Measurements from ENCODE around the gene TAF11L6. TPM values are rescaled to one million over a fixed set of nuclear protein-coding genes. Genes with fewer than 3 reads are reported as not detected.
"Not testable (repeated sequence)": the region's sequence is repeated elsewhere in the genome, so short reads cannot be mapped to it uniquely, and the experiment has no call there.

The TAF11L6 gene
- total RNA-seq (2014; rRNA removed; shearing (Covaris generic)) (not detected in 2 replicates), total RNA-seq (2022) (not detected in 2 replicates), Bru-seq, nascent RNA (not detected), BruChase-seq, experiment 1, labeled RNA remaining after a 6-hour chase (not detected), BruChase-seq, experiment 2, labeled RNA remaining after a 2-hour chase (not detected)
- long read RNA-seq, result 0 reads

GRCh38 chr5:17528369-17528768 lies at the start of gene TAF11L6:
TAF11L6 (plus strand) TSS chr5:17528669.
- H3K27ac ChIP-seq (ENCODE audit: low read depth, low read length, poor library complexity, severe bottlenecking); POLR2A ChIA-PET; H3K9me3 ChIP-seq (ENCODE audit: low read length); H4K20me1 ChIP-seq (ENCODE audit: insufficient read depth, low read length); H2AFZ ChIP-seq (ENCODE audit: low read length); H3K4me2 ChIP-seq (ENCODE audit: low read length); DNase-seq (ENCODE audit: low spot score); H3K9me2 ChIP-seq (ENCODE audit: insufficient read depth, low read length); H3K36me3 ChIP-seq (ENCODE audit: insufficient read depth, low read length); intact Hi-C loops (cut with micrococcal nuclease; ENCODE audit: unreplicated experiment); H3K4me3 ChIP-seq (ENCODE audit: low read depth, low read length, poor library complexity, severe bottlenecking); H3K4me1 ChIP-seq (ENCODE audit: insufficient read depth, low read length, poor library complexity, severe bottlenecking); H3K79me2 ChIP-seq (ENCODE audit: insufficient read depth, low read depth, low read length); BruUV-seq (replicated peaks); CTCF ChIA-PET (ENCODE audit: unreplicated experiment): not testable (repeated sequence)

GRCh38 chr5:17481378-17481777 lies 47.1 kb upstream of the TAF11L6 start:
- intact Hi-C loops (cut with micrococcal nuclease; ENCODE audit: unreplicated experiment), result no loop called here
- Histone ChIP-seq H3K27ac (ENCODE audit: low read depth, low read length, poor library complexity, severe bottlenecking) (no peak overlapping the region), H3K9me2 (ENCODE audit: insufficient read depth, low read length) (no peaks in the 10 kb centered on the region), H3K79me2 (ENCODE audit: insufficient read depth, low read depth, low read length) (no peaks in the 10 kb centered on the region), H3K4me2 (ENCODE audit: low read length) (no peak overlapping the region), H3K9me3 (ENCODE audit: low read length) (no peaks in the 10 kb centered on the region), H3K4me1 (ENCODE audit: insufficient read depth, low read length, poor library complexity, severe bottlenecking) (peaks cover 9% of the 10 kb centered on the region), H3K4me3 (ENCODE audit: low read depth, low read length, poor library complexity, severe bottlenecking) (no peak overlapping the region), H3K36me3 (ENCODE audit: insufficient read depth, low read length) (no peaks in the 10 kb centered on the region), H4K20me1 (ENCODE audit: insufficient read depth, low read length) (no peaks in the 10 kb centered on the region), H2AFZ (ENCODE audit: low read length) (no peak overlapping the region)
- ChIA-PET POLR2A (interaction anchor here (0.7 to 1.9 kb wide), 2 partner anchors 14 to 41 kb away, joined by 3 to 6 read pairs; no protein-coding TSS in a partner anchor), CTCF (ENCODE audit: unreplicated experiment) (no interaction called here)
- BruUV-seq (replicated peaks), result no TSS peak
- no peak for DNase-seq (ENCODE audit: low spot score)
- TF ChIP-seq EZH2phosphoT487 (IDR thresholded peaks at IDR 0.05; ENCODE audit: borderline replicate concordance, low read depth, low read length), result no peak
- TF ChIP-seq CTCF (conservative IDR thresholded peaks at IDR 0.05; ENCODE audit: low read length), result no peak

GRCh38 chr5:17482790-17483189 lies 45.7 kb upstream of the TAF11L6 start:
- TF ChIP-seq EZH2phosphoT487 (IDR thresholded peaks at IDR 0.05; ENCODE audit: borderline replicate concordance, low read depth, low read length) (no peak), CTCF (conservative IDR thresholded peaks at IDR 0.05; ENCODE audit: low read length) (no peak)
- no peaks in the 10 kb centered on the region for H4K20me1 ChIP-seq (ENCODE audit: insufficient read depth, low read length)
- H3K4me3 ChIP-seq (ENCODE audit: low read depth, low read length, poor library complexity, severe bottlenecking), result no peak overlapping the region
- intact Hi-C loops (cut with micrococcal nuclease; ENCODE audit: unreplicated experiment), result no loop called here
- ChIA-PET POLR2A (interaction anchor here (0.7 kb wide), 2 partner anchors 105 to 613 kb away, joined by 4 to 6 read pairs; no protein-coding TSS in a partner anchor), CTCF (ENCODE audit: unreplicated experiment) (no interaction called here)
- peaks cover 4% of the 10 kb centered on the region for H3K4me1 ChIP-seq (ENCODE audit: insufficient read depth, low read length, poor library complexity, severe bottlenecking)
- no peak for DNase-seq (ENCODE audit: low spot score)
- H2AFZ ChIP-seq (ENCODE audit: low read length), result no peak overlapping the region
- H3K27ac ChIP-seq (ENCODE audit: low read depth, low read length, poor library complexity, severe bottlenecking), result no peak overlapping the region
- no TSS peak for BruUV-seq (replicated peaks)
- H3K4me2 ChIP-seq (ENCODE audit: low read length), result no peak overlapping the region
- no peaks in the 10 kb centered on the region for H3K79me2 ChIP-seq (ENCODE audit: insufficient read depth, low read depth, low read length)
- H3K36me3 ChIP-seq (ENCODE audit: insufficient read depth, low read length), result no peaks in the 10 kb centered on the region
- H3K9me3 ChIP-seq (ENCODE audit: low read length), result no peaks in the 10 kb centered on the region
- H3K9me2 ChIP-seq (ENCODE audit: insufficient read depth, low read length), result no peaks in the 10 kb centered on the region

- H4K20me1 ChIP-seq (ENCODE audit: insufficient read depth, low read length); H3K4me1 ChIP-seq (ENCODE audit: insufficient read depth, low read length, poor library complexity, severe bottlenecking); intact Hi-C loops (cut with micrococcal nuclease; ENCODE audit: unreplicated experiment); CTCF ChIA-PET (ENCODE audit: unreplicated experiment); H3K4me3 ChIP-seq (ENCODE audit: low read depth, low read length, poor library complexity, severe bottlenecking); H3K27ac ChIP-seq (ENCODE audit: low read depth, low read length, poor library complexity, severe bottlenecking); H3K9me3 ChIP-seq (ENCODE audit: low read length); BruUV-seq (replicated peaks); DNase-seq (ENCODE audit: low spot score); H3K79me2 ChIP-seq (ENCODE audit: insufficient read depth, low read depth, low read length); H3K4me2 ChIP-seq (ENCODE audit: low read length); H2AFZ ChIP-seq (ENCODE audit: low read length); H3K9me2 ChIP-seq (ENCODE audit: insufficient read depth, low read length); H3K36me3 ChIP-seq (ENCODE audit: insufficient read depth, low read length): not testable (repeated sequence)
- POLR2A ChIA-PET, result interaction anchor here (0.6 to 1.2 kb wide), 2 partner anchors 21 to 569 kb away, joined by 3 read pairs; no protein-coding TSS in a partner anchor
These were observed 41.9 kb upstream of the TAF11L6 start for GRCh38 chr5:17486464-17487173.

All from OCI-LY7 (cell line).